GM21526 (cell line): Measurements from ENCODE around the gene TFB1M.

Source experiments
- ATAC-seq: cut with Tn5 transposase; IDR thresholded peaks from one replicate; pipeline ENCODE4 v1.9.1; 2021; ENCODE audit warnings: moderate library complexity; ENCODE audit not compliant: unreplicated experiment, low FRiP score

The TFB1M gene

DNA sequence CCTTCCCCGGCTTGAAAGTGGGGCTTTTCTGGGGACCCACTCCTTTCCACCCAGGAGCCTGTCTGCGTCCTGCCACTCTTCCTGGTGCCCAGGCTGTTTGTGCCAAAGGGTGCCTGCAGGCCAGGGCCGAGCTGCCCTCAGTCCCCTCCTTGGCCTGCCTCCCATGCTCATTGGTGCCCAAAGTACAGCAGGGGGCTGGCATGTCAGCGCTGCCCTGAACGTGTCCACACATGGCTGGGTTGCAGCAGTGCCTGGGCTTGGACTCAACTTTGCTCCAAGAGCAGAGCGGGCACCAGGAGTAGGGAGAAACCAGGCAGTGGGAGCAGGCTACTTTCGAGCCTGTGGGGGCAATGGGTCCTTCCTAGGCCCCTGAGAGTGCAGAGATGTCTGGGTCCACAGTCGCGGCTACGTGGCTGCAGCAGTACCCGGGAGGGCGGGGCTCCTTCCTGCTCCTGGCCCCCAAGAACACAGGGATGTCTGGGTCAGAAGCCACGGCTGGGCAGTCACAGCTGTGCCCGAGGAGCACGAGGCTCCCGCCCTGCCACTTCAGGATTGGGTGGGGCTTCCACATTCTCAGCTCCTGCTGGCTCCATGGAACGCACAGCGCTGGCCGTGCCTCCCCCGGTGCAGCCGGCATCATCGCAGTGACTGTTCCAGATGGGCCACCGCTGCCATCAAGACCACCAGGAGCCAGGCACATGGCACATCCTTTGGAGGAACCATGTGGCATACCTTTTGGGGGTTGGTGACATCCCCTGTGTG lies 100.5 kb downstream of the TFB1M start:
- ATAC-seq: no peak

DNA sequence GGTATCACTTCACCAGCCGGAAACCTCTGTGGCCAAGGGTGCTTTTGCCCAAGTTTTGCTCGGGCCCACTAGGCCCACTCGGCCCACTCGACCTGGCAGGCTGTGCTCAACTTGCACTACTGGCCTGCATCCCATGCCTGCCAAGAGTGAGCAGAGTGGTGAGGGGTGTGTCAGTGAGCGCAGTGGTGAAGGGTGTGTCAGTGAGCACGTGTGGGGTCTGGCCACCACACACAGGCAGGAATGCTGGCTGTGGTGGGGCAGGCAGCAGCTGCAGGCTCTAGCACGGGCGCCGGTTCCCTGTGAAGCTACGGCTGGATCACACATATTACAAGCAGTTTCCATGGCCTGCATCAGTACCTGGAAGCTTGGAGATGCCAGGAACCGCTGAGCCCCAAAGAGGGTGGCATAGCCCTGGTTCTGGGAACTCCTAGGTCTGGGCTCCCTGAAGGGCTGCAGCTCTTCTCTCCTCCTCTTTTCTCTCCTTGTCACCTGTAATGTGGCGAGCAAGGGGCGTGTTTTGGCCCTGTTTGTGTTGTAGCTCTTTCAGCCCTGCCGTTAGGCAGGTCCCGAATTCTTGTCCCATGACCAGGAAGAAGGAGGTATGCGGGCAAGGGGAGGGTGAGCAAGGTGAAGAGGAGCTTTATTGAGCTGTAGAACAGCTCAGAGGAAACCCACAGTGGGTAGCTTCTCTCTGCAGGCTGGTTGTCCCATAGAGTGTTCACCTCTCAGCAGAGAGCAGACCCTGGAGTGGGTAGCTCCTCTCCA lies 101.5 kb downstream of the TFB1M start:
- ATAC-seq: no peak

DNA sequence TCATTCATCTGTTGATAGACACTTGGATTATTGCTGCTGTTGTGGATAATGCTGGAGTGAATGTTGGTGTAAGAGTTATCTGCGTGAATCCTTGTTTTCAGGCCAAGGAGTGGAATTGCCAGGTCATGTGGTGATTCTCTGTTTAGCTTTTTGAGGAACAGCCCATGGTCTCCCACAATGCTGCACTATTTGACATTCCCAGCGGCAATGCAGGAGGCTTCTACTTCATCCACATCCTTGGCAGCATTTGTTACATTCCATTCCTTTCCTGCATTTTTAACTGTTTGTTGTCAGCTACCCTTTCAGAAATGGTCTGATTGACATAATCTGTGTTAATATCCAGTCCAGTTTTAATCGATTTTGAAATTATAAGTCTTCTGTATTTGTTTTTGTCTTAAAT lies 102.2 kb downstream of the TFB1M start:
- ATAC-seq: no peak

DNA sequence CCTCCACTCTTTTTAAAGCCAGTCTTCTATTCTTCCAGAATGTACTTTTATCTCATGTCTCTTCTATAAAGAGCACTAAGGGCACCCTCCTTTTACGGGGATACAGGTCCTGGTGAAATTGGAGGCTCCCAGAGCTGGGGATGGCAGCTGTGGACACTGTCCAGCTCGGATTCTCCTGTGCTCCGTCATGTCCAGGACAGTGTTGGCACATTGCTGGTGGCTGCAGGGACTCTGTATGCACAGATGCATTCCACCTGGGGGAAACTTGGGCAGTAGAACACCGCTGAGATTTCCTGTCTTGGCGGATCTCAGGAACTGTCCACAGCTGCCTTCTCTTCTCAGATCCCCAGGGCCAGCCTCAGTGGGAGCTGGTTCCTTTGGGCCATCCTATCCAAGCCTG lies 107.1 kb downstream of the TFB1M start:
- no peak for ATAC-seq
